H1 (cell line): ENCODE results near the gene CNGB1.

ENCODE experiments used
- GABPA ChIP-seq: IDR thresholded peaks from 2 replicates; pipeline ENCODE4 v1.6.1; 2011; ENCODE audit warnings: mild to moderate bottlenecking, low read length, moderate library complexity, borderline replicate concordance; ENCODE audit not compliant: insufficient read depth
- NANOG ChIP-seq: IDR thresholded peaks from 2 replicates; pipeline ENCODE4 v1.6.1; 2011; ENCODE audit warnings: low read length, low read depth, mild to moderate bottlenecking, inconsistent platforms; ENCODE audit not compliant: insufficient read depth, poor library complexity, severe bottlenecking
- POLR2A ChIP-seq, 2 experiments: IDR thresholded peaks; 1 replicate in 1 of 2; 2 replicates in 1 of 2; pipeline ENCODE4 v1.6.1; 2011; ENCODE audit warnings: low read depth in 2 of 2, low read length in 2 of 2, mild to moderate bottlenecking in 2 of 2; ENCODE audit errors: control extremely low read depth in 1 of 2
- POLR2AphosphoS5 ChIP-seq: IDR thresholded peaks from 2 replicates; pipeline ENCODE4 v1.6.1; 2011; ENCODE audit warnings: low read depth, low read length
- RAD21 ChIP-seq, 2 experiments: IDR thresholded peaks in 1 of 2; conservative IDR thresholded peaks in 1 of 2; 2 replicates each; pipeline ENCODE4 v1.6.1; 2011; ENCODE audit warnings: low read depth in 2 of 2, low read length in 2 of 2, improper control_type of control experiment in 1 of 2, inconsistent platforms in 1 of 2, mild to moderate bottlenecking in 1 of 2, moderate library complexity in 1 of 2
- TF ChIP-seq, protein P1 (sequence below), 3 experiments: IDR thresholded peaks; 1 replicate in 2 of 3; 2 replicates in 1 of 3; pipeline versions ENCODE4 v1.5.1 to v1.6.1; 2011; ENCODE audit warnings: low read length in 3 of 3, mild to moderate bottlenecking in 3 of 3, inconsistent platforms in 2 of 3, low read depth in 1 of 3, moderate library complexity in 1 of 3; ENCODE audit not compliant: insufficient read depth in 1 of 3; ENCODE audit errors: control extremely low read depth in 1 of 3

DNA sequence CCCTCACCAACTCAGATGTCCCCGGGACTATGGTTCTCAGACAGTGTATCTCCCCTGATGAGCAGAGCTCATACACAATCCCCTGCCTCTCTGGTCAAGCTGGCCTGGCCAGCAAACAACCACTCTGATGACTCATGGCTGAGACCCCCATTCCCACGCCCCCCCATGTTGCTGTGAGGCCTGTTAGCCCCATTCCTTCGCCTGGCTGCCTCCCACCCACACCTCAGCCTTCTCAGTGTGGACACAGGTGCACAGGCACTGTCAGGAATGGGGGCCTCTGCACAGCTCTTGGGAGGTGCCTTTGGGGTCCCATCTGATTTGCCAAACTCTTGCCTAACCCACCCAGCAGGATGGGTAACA is 80.2 kb downstream of the CNGB1 start:
- no peak for TF ChIP-seq GABPA
- TF ChIP-seq POLR2AphosphoS5, result no peak
- TF ChIP-seq NANOG, result no peak
- TF ChIP-seq, protein P1, sequence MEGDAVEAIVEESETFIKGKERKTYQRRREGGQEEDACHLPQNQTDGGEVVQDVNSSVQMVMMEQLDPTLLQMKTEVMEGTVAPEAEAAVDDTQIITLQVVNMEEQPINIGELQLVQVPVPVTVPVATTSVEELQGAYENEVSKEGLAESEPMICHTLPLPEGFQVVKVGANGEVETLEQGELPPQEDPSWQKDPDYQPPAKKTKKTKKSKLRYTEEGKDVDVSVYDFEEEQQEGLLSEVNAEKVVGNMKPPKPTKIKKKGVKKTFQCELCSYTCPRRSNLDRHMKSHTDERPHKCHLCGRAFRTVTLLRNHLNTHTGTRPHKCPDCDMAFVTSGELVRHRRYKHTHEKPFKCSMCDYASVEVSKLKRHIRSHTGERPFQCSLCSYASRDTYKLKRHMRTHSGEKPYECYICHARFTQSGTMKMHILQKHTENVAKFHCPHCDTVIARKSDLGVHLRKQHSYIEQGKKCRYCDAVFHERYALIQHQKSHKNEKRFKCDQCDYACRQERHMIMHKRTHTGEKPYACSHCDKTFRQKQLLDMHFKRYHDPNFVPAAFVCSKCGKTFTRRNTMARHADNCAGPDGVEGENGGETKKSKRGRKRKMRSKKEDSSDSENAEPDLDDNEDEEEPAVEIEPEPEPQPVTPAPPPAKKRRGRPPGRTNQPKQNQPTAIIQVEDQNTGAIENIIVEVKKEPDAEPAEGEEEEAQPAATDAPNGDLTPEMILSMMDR (IDR thresholded peaks at IDR 0.05; ENCODE audit: control extremely low read depth in 1 of 3, insufficient read depth in 1 of 3, low read depth in 1 of 3, low read length in 3 of 3), result no peak
- no peak for TF ChIP-seq POLR2A (IDR thresholded peaks at IDR 0.05; ENCODE audit: control extremely low read depth in 1 of 2, low read depth in 2 of 2, low read length in 2 of 2)
- no peak for TF ChIP-seq RAD21 (IDR thresholded peaks at IDR 0.05 in 1 of 2, conservative IDR thresholded peaks at IDR 0.05 in 1 of 2; ENCODE audit: low read depth in 2 of 2, low read length in 2 of 2)
